Cardiac atrium fibroblast (primary cell): ENCODE results near the gene BCAS1. TPM values are rescaled to one million over a fixed set of nuclear protein-coding genes. Genes with fewer than 3 reads are reported as not detected.

Source experiments
- total RNA-seq: library from RNA; depleted of rRNA; stranded (reverse); fragments of >200 nt; gene quantifications from 2 replicates; pipeline ENCODE4 v1.2.3, GENCODE V29; 2015

Gene BCAS1, protein sequence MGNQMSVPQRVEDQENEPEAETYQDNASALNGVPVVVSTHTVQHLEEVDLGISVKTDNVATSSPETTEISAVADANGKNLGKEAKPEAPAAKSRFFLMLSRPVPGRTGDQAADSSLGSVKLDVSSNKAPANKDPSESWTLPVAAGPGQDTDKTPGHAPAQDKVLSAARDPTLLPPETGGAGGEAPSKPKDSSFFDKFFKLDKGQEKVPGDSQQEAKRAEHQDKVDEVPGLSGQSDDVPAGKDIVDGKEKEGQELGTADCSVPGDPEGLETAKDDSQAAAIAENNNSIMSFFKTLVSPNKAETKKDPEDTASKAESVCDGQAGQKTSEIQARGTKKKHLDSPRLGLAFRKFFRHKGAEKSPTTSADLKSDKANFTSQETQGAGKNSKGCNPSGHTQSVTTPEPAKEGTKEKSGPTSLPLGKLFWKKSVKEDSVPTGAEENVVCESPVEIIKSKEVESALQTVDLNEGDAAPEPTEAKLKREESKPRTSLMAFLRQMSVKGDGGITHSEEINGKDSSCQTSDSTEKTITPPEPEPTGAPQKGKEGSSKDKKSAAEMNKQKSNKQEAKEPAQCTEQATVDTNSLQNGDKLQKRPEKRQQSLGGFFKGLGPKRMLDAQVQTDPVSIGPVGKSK
- total RNA-seq: not detected in 2 replicates

GRCh38 chr20:54070187-54070987, at the start of gene BCAS1:
BCAS1 (minus strand) TSS chr20:54070594; CDS start chr20:54058718, 11,876 bp downstream.

Other genes starting within 250 kb of the BCAS1 start
- gene CYP24A1, start 103.4 kb upstream of the BCAS1 start, total RNA-seq: not detected in 2 replicates
- 58.7 and 60.8 TPM in 2 replicates for gene PFDN4, start 137.5 kb upstream of the BCAS1 start, total RNA-seq